Superior temporal gyrus (tissue), 1 donor: ENCODE data around the gene FGL2.
A peak's percentile ranks its signal among the peaks of the same experiment; 100 is the strongest.
"Not testable (repeated sequence)": the region's sequence is repeated elsewhere in the genome, so short reads cannot be mapped to it uniquely, and the experiment has no call there.

Source experiments
- DNase-seq: peaks from one replicate; pipeline ENCODE4 v3.0.0-alpha.2; 2016; ENCODE audit errors: extremely low spot score

FGL2 gene

GRCh38 chr7:77216181-77216845 is 16.7 kb upstream of the FGL2 start:
- DNase-seq, result peak; percentile 16

DNA sequence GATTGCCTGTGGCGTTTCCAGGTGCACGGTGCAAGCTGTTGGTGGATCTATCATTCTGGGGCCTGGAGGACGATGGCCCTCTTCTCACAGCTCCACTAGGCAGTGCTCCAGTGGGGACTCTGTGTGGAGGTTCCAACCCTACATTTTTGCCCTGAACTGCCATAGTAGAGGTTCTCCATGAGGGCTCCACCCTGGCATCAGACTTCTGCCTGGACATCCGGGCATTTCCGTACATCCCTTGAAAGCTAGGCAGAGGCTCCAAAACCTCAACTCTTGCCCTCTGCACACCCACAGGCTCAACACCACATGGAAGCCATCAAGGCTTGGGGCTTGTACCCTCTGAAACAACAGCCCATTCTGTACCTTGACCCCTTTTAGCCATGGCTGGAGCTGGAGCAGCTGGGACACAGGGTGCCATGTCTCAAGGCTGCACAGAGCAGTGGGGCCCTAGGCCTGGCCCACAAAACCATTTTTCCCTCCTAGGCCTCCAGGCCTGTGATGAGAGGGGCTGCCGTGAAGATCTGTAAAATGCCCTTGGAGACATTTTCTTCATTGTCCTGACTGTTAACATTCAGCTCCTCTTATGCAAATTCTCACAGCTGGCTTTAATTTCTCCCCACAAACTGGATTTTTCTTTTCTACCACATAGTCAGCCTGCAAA is 10.0 kb upstream of the FGL2 start:
- DNase-seq, result no peak

- DNase-seq, result no peak
Measured at GRCh38 chr7:77208416-77208815, 8.8 kb upstream of the FGL2 start.

DNA sequence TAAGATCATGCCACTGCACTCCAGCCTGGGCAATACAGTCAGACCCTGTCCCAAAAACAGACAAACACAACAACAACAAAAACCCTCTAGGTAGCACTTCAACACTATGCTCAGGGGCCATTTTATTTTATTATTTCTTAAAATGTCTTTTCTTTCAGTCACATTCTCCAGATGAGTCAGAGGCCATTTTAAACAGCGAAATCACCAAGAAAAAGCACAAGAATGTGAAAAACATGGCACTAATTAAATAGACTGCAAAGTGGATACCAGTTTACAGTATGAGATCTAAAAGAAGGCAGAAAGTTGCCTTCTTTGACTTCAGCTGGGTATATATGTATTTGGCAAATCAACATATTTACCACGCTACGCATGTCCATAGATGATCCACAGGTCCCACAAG is 6.1 kb upstream of the FGL2 start:
- DNase-seq, result no peak

- no peak for DNase-seq
Measured at GRCh38 chr7:77202481-77202976, 2.9 kb upstream of the FGL2 start.

DNA sequence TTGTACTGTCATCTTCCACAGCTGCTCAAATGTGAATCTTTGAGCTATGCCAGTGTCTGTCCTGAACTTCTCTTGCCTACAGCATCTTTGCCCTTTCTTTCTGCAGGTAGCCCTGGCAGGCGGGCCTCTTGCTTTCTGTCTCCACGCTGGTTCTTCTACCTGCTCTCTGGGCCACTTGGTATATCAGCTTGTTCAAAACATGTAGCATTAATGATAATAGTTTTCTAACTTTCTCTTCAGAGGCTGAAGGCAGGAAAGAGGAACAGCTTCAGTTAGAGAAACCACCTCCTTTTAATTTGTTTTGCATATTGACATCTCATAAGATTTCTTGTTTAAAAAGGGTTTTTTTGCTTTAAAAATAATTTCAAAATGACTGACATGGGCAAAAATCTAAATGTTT is 923 bp upstream of the FGL2 start:
- no peak for DNase-seq

- no peak for DNase-seq
Measured at GRCh38 chr7:77197141-77197540, 2.5 kb downstream of the FGL2 start.

DNA sequence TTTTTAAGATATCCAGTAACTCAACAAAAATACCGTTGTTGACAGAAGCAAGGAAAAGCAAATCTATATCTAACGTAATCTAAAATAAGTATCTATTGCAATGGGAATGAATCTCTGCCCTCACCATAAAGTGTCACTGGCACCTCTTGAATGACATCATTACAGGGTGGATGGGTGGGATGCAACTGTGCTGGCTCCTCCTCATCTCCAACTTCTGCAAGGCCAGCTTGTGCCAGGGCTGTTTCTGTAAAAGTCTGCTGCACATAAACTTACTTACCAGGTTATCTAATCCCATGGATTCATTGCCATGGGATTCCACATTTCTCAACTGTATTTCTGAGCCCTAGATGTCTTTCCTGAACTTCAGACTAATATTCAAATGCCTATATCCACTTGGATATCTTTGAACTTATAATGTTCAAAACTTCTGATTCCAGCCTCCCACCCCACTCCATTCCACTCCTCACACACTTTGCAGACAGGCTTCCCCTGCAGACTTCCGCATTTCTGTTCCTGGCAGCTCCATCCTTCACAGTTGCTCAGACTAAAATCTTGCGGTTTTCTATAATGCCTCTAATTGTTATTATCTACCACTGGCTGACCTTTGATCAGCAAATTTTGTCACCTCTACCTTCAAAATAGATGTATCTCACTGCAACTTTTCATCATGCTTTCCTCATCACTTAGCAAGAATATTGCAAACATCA is 10.7 kb downstream of the FGL2 start:
- no peak for DNase-seq

DNA sequence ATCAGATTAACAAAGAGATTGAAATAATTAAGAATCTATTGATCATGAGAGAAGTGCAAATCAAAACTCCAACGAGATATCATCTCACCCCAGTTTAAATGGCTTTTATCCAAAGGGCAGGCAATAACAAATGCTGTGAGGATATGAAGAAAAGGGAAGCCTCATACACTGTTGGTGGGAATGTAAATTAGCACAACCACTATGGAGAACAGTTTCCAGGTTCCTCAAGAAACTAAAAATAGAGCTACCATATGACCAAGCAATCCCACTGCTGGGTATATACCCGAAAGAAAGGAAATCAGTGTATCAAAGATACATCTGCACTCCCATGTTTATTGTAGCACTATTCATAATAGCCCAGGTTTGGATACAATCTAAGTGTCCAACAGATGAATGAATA is 13.8 kb downstream of the FGL2 start:
- DNase-seq, result no peak

GRCh38 chr7:77184990-77185389 is 14.6 kb downstream of the FGL2 start:
- no peak for DNase-seq

DNA sequence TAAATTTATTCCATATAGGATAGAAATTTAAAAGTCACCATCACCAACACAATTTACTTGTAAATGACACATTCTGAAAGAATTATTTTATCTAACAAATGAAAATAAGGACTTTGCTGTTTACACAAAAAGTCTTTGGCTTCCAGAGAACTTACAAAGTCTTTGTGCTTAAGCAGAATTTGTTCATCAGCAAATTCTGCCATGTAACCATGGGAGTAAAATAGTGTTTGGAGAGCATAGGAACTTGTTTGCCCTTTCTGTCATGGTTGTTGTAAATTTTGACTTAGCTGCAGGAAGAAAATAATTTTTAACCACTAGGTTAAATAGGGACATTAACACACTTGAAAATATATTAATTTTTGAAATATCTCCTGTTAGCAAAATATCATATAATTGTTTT is 15.2 kb downstream of the FGL2 start:
- DNase-seq, result no peak

DNA sequence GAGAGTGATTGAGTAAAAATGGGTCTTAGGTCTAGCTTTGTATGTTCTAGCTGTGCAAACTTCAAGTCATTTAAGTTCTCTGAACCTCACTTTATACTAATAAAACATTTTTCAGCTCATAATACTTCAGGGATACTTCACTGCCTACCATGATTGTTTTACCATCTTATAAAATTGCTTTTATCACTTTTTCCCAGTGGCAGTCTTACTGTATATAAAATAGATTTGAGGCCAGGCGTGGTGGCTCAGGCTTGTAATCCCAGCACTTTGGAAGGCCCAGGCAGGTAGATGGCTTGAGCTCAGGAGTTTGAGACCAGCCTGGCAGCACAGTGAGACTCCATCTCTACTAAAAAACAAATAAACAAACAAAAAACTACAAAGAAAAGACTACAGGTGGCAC is 17.4 kb downstream of the FGL2 start:
- no peak for DNase-seq

- no peak for DNase-seq
Measured at GRCh38 chr7:77181734-77182133, 17.9 kb downstream of the FGL2 start.

DNA sequence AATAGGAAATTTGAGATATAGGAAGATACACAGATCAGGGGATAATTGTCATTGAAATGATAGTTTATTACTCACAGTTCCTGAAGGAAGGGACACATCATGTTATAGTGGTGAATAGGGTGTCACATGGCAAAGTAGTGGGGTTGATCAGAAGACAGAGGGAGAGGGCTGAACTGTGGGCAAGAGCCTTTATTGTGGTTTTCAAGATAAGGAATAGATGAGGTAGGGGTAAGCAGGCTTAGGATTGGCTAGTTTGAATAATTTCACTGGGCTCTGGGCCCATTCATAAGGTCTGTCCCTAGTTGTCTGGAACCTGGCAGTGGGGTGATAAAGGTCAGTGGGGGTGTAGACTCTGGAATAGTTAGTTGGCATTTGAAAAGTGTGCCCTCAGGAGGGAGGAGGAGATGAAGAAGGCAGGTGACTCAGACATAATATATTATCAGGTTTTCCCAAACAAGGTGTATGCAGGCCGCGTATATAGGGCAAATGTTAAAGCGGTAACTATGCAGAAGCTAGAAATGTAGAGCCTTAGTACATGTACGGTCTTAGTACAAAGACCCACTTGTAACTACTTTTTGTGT is 18.5 kb downstream of the FGL2 start:
- DNase-seq, result no peak

DNA sequence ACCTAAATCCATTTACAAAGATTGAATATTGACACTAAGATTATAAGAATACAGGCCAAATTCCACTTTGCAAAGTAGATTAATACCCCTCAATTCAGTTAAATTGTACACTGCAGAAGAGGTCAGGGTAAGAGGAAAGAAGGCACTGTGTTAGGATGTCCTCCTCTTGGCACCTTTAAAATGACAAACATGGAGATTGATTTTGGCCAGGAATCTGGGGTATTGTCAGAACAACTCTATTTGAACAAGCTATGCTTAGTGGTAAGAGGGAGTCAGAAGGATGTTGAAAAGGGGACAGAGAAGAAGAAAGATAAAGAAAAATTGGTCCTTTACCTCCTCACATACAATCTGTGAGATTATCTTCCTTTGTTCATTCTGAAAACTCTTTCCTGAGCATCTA is 21.6 kb downstream of the FGL2 start:
- not testable (repeated sequence) for DNase-seq

DNA sequence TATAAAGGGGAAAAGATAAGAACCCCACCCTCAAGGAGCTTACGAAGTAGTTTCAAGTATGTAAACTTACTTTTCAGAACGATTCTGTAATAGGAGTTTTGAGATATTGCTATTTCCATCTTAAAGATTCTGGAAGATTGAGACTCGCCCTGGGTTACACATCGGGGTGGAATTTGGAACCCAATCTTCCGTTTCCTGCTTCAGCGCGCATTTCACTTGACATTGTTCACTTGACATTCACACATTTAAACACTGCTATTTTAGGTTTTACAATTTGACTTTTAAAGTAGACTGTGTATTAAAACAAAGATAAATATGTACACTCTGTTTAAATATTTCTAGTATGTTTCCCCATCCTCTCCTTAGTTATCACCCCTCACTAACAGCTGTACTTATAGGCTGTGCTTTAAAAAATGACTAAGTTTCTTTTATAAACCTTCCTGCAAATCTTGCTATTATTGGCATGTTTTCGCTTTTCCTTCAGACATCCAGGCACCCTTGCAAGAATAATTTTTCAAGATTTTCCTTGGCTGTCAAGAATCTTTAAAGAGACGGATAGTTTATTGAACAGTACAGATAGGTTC is 22.2 kb downstream of the FGL2 start:
- not testable (repeated sequence) for DNase-seq

DNA sequence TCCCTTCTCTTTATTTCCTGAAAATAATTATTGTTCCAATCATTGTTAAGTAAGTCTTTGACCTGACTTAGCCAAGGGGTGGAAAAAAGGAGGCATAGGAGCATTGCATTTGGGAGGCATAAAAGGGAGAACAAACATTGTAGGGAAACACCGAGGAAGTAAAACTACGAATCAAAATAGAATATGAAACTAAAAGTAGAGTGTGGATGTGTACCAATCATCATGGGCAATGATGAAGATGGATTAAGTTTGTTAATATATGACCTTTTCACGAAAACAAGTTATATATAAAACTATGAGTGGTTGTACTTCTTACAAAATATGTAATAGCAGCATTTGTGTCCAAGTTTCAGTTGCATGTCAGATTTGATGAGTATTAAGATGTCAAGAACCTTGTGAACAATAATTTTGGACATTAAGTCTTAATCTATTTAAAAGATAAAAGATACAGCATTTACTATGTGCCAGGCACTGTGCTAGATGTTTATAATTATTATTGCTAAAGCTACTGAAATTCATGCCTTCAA is 24.3 kb downstream of the FGL2 start:
- not testable (repeated sequence) for DNase-seq

- not testable (repeated sequence) for DNase-seq
Measured at GRCh38 chr7:77174418-77174817, 25.2 kb downstream of the FGL2 start.

DNA sequence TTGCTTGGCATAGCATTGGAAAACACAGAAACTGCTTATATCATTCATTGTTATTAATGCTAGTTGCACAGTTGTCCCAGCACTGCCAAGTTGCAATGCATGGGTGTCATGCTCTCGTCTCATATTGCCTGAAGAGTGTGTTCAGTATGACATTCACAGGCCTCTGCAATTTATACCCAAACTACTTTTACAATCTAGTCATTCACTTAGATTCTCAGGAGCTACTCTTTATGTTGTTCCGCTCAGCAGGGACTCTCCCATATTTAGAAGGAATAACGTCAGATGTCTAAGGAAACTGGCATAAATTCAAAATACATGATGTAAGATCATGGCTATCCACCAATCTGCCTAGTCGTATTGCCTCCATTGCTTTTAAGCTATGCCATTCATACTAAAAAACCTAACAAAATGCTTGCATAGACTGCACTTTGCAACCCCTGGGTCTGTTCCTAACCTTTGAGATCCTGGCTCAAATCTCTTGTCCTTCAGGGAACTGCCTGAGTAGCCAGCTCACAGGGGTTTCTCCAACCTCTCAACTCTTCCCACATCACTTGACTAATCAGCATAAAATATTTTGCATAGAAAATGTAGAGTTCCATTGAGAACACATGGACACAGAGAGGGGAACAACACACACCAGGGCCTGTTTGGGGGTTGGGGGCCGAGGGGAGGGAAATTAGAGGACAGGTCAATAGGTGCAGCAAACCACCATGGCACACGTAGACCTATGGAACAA is 27.0 kb downstream of the FGL2 start:
- DNase-seq, result not testable (repeated sequence)

DNA sequence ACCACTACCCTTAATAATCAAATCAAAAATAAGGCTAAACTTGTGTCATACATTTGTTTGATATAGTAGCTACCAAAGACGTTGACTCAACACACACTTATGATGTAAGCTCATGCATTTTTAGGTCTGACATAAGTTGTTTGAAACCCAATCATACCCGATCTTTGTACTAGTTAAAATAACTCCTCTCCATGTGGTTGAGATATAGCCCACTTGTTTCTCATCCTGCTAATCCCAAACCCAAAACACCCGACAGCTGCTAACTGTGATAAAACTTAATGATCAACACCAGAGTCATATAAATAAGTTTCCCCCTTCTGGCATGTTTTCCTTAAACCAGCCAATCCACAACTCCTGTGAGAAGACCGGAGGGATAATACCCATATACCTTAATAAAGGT is 28.5 kb downstream of the FGL2 start:
- DNase-seq, result not testable (repeated sequence)

DNA sequence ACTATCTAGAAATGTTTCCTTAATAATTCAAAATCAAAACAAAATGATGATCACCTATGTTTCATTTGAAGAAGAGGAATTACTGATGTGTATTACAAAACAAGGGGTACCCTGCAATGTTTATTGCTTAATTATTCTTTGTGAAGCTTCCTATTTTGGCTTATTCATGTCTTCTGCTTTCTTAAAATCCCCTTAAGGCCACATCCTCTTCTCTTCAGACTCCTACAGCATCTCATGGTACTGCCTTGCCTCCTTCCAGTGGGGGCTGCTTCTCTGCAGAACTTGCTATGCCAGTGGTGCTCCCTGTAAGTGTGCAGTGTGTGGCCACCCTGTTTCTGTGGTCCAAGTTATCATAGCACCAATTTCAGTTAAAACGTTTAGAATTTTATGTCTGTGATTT is 42.2 kb downstream of the FGL2 start:
- no peak for DNase-seq
